Measurements from ENCODE around the gene ZNF777.

The ZNF777 gene

DNA sequence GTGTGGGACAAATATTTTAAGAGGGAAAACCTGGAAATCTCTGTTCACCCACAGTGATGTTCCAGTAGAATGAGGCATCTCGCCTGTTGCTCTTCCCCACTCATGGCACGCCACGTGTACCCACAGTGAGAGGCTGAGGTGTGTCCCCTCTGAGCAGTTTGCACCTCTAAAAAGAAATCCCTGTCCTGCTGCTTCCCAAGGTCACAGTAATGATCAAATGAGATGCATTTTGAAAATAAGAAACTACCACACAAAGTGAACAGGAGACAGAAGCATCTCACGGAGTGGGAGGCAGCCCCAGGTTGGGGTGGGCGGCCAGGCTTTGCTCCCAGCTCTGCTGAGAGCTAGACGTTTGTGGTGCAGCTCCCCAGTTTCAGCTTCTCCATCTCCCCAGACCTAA lies 12.4 kb upstream of the ZNF777 start:
- ATAC-seq (ENCODE audit: insufficient read depth, low read depth), result no peak
- H3K9me3 ChIP-seq (ENCODE audit: insufficient read depth, low read length, severe bottlenecking), result no peaks in the 10 kb centered on the region
- H2AFZ ChIP-seq (ENCODE audit: low read depth, low read length), result no peak overlapping the region
- no peak overlapping the region for H3K9ac ChIP-seq (ENCODE audit: low read depth, low read length)
- H3K4me3 ChIP-seq (ENCODE audit: low read depth in 1 of 2, low read length in 2 of 2), result no peak overlapping the region
- TF ChIP-seq, protein P1, sequence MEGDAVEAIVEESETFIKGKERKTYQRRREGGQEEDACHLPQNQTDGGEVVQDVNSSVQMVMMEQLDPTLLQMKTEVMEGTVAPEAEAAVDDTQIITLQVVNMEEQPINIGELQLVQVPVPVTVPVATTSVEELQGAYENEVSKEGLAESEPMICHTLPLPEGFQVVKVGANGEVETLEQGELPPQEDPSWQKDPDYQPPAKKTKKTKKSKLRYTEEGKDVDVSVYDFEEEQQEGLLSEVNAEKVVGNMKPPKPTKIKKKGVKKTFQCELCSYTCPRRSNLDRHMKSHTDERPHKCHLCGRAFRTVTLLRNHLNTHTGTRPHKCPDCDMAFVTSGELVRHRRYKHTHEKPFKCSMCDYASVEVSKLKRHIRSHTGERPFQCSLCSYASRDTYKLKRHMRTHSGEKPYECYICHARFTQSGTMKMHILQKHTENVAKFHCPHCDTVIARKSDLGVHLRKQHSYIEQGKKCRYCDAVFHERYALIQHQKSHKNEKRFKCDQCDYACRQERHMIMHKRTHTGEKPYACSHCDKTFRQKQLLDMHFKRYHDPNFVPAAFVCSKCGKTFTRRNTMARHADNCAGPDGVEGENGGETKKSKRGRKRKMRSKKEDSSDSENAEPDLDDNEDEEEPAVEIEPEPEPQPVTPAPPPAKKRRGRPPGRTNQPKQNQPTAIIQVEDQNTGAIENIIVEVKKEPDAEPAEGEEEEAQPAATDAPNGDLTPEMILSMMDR (IDR thresholded peaks at IDR 0.05; ENCODE audit: borderline replicate concordance, extremely low read depth, low read length, poor library complexity, severe bottlenecking), result no peak
- no peak for TF ChIP-seq EZH2 (IDR thresholded peaks at IDR 0.05; ENCODE audit: borderline replicate concordance, low read depth, low read length, severe bottlenecking)
- no peak overlapping the region for H3K4me2 ChIP-seq (ENCODE audit: insufficient read depth, low read length)
- H3K36me3 ChIP-seq (ENCODE audit: insufficient read depth, low read length), result peaks cover 67% of the 10 kb centered on the region
- H3K27me3 ChIP-seq (ENCODE audit: insufficient read depth, low read length, poor library complexity), result no peaks in the 10 kb centered on the region
- no peak overlapping the region for H3K27ac ChIP-seq (ENCODE audit: low read length)
- no peaks in the 10 kb centered on the region for H3K4me1 ChIP-seq (ENCODE audit: insufficient read depth, low read length)
- H3K79me2 ChIP-seq (ENCODE audit: insufficient read depth, low read length), result no peaks in the 10 kb centered on the region
- H4K20me1 ChIP-seq (ENCODE audit: insufficient read depth, low read length), result peaks cover 2% of the 10 kb centered on the region; the same call in 1 of the 2 replicates
- no peak for DNase-seq

DNA sequence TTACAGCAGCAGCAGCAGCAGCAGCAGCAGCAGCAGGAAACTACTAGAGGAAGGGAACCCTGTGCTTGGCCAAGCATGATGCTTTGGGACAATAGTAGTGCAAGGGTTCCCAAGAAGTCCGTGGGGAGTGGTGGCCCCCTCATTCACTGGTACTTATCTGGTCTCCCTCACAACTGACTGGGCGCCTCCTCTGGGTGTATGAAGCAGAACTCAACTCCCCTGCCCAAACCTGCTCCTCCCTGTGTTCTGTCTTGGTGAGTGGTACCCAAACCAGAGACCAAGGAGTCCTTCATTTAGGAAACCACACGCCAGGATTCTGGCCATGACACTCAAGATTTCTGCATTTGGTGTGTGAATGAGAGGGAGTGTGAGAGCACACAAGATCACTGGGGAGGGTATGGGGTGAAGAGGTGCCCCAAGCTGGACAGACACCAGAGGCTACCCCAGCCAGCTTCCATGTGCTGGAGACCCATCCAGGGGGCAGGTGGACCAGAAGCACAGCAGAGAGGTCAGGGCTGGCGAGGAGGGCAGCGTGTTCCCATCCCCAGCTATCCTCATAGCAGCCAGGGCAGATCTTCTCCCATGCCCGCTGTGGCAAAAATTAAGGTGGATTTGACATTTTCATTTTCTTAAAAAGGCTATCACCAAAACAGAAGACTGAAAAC lies 10.6 kb upstream of the ZNF777 start:
- ATAC-seq (ENCODE audit: insufficient read depth, low read depth) (no peak), DNase-seq (no peak)
- Histone ChIP-seq H3K4me3 (ENCODE audit: low read depth in 1 of 2, low read length in 2 of 2) (no peak overlapping the region), H3K27me3 (ENCODE audit: insufficient read depth, low read length, poor library complexity) (no peaks in the 10 kb centered on the region), H3K27ac (ENCODE audit: low read length) (no peak overlapping the region), H3K9ac (ENCODE audit: low read depth, low read length) (no peak overlapping the region), H3K4me2 (ENCODE audit: insufficient read depth, low read length) (no peak overlapping the region), H3K9me3 (ENCODE audit: insufficient read depth, low read length, severe bottlenecking) (peaks cover under 1% of the 10 kb centered on the region), H2AFZ (ENCODE audit: low read depth, low read length) (no peak overlapping the region), H3K79me2 (ENCODE audit: insufficient read depth, low read length) (no peaks in the 10 kb centered on the region), H4K20me1 (ENCODE audit: insufficient read depth, low read length) (no peaks in the 10 kb centered on the region), H3K36me3 (ENCODE audit: insufficient read depth, low read length) (peaks cover 49% of the 10 kb centered on the region), H3K4me1 (ENCODE audit: insufficient read depth, low read length) (no peaks in the 10 kb centered on the region)
- TF ChIP-seq, protein P1 (IDR thresholded peaks at IDR 0.05; ENCODE audit: borderline replicate concordance, extremely low read depth, low read length, poor library complexity, severe bottlenecking), result no peak
- TF ChIP-seq EZH2 (IDR thresholded peaks at IDR 0.05; ENCODE audit: borderline replicate concordance, low read depth, low read length, severe bottlenecking), result no peak

DNA sequence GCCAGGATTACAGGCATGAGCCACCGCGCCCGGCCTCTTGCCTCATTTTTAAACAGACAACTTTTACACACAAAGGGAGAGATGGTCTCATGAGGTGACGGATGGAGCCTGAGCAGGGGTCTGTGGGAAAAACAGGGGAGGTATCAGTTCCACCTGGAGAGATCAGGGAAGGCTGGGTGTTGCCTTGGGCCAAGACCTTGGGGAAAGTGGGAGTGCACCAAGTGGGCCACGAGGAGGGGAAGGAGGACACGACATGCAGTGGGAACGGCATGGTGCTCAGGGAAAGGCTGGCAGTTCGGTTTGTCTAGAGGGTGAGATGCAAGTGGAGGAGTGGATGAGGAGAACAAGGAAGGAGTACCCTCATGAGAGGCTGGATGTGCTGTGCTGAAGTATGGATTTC lies 8.9 kb upstream of the ZNF777 start:
- DNase-seq, result no peak
- Histone ChIP-seq H3K4me1 (ENCODE audit: insufficient read depth, low read length) (no peaks in the 10 kb centered on the region), H3K27me3 (ENCODE audit: insufficient read depth, low read length, poor library complexity) (no peaks in the 10 kb centered on the region), H3K79me2 (ENCODE audit: insufficient read depth, low read length) (no peaks in the 10 kb centered on the region), H2AFZ (ENCODE audit: low read depth, low read length) (no peak overlapping the region), H3K4me2 (ENCODE audit: insufficient read depth, low read length) (no peak overlapping the region), H4K20me1 (ENCODE audit: insufficient read depth, low read length) (no peaks in the 10 kb centered on the region), H3K27ac (ENCODE audit: low read length) (no peak overlapping the region), H3K9ac (ENCODE audit: low read depth, low read length) (no peak overlapping the region), H3K36me3 (ENCODE audit: insufficient read depth, low read length) (peaks cover 35% of the 10 kb centered on the region), H3K4me3 (ENCODE audit: low read depth in 1 of 2, low read length in 2 of 2) (no peak overlapping the region), H3K9me3 (ENCODE audit: insufficient read depth, low read length, severe bottlenecking) (peaks cover 7% of the 10 kb centered on the region)
- ATAC-seq (ENCODE audit: insufficient read depth, low read depth), result no peak
- TF ChIP-seq EZH2 (IDR thresholded peaks at IDR 0.05; ENCODE audit: borderline replicate concordance, low read depth, low read length, severe bottlenecking), result no peak
- TF ChIP-seq, protein P1 (IDR thresholded peaks at IDR 0.05; ENCODE audit: borderline replicate concordance, extremely low read depth, low read length, poor library complexity, severe bottlenecking), result no peak
